Psoas muscle (tissue), 8 donors: Measurements from ENCODE around the gene CSN1S1. TPM values are rescaled to one million over a fixed set of nuclear protein-coding genes. Genes with fewer than 3 reads are reported as not detected.

Experiments
- ATAC-seq, 4 donors: fragments of 200-7000 bp; cut with Tn5 transposase; one replicate each; pipeline ENCODE4 v1.9.1; 2020; ENCODE audit warnings: moderate library complexity in 3 of 4, mild to moderate bottlenecking in 2 of 4
- DNase-seq, 2 donors: peaks; one replicate each; pipeline ENCODE4 v3.0.0-alpha.2; 2020
- H3K27ac ChIP-seq: fragments of 200-600 bp; one replicate; pipeline ENCODE4 v1.8.0; 2022
- H3K27me3 ChIP-seq, 3 donors: fragments of 200-600 bp in 1 of 3; one replicate each; pipeline versions ENCODE4 v1.6.1 to v1.8.0; 2013 to 2022; ENCODE audit warnings: low read length in 2 of 3, mild to moderate bottlenecking in 2 of 3, moderate library complexity in 1 of 3; ENCODE audit not compliant: insufficient read depth in 3 of 3
- H3K36me3 ChIP-seq, 2 donors: fragments of 200-600 bp in 1 of 2; one replicate each; pipeline versions ENCODE4 v1.6.1 to v1.8.0; 2013 to 2022; ENCODE audit warnings: low read depth in 1 of 2, mild to moderate bottlenecking in 1 of 2, moderate library complexity in 1 of 2; ENCODE audit not compliant: insufficient read depth in 1 of 2
- H3K4me1 ChIP-seq: fragments of 200-600 bp; one replicate; pipeline ENCODE4 v1.8.0; 2022
- H3K4me3 ChIP-seq: fragments of 200-600 bp; one replicate; pipeline ENCODE4 v1.8.0; 2022; ENCODE audit warnings: mild to moderate bottlenecking
- H3K9me3 ChIP-seq: fragments of 200-600 bp; one replicate; pipeline ENCODE4 v1.8.0; 2022
- WGBS, 3 donors: extraction: QIAGEN DNeasy Blood & Tissue Kit; methylation state at CpG; one replicate each; pipeline versions ENCODE4 v1.1.6 to v1.1.7; 2013; 5-methylcytosine and 5-hydroxymethylcytosine counted together
- intact Hi-C, 2 donors: fragments of 100-400 bp; cut with DNase I; formaldehyde crosslinking; loops; one replicate each; pipeline versions ENCODE4 v1.11.0 to v1.14.2; 2022
- long read RNA-seq, 2 donors: library from polyadenylated mRNA; unstranded; transcript quantifications; one replicate each; pipeline ENCODE4 v2.0.0, GENCODE V29; 2021
- polyA plus RNA-seq, 3 donors: library from polyadenylated mRNA; stranded (reverse); fragments of 200-250 nt; gene quantifications; one replicate each; pipeline ENCODE4 v1.2.3, GENCODE V29; 2013
- total RNA-seq, 4 donors: library from RNA; stranded (reverse); fragmentation: NEBNext Ultra II Directional in 2 of 4; extraction: Animal tissue kit (Norgen Biotek cat#: 25700) in 2 of 4; gene quantifications; one replicate each; pipeline versions ENCODE4 v1.2.1 to v1.2.4, GENCODE V29; 2021 to 2023
- TF ChIP-seq, protein P1 (sequence below): fragments of 200-600 bp; IDR thresholded peaks from one replicate; pipeline ENCODE4 v1.8.0; 2022; ENCODE audit warnings: antibody characterized with exemption
- donor health status: healthy with polysubstance abuse.
- donor health status: DM: no; HTN: no; CAD: no; lungs with moderate emphysema.
- donor health status: Bipolar disorder and iron deficiency.
- donor health status: healthy.
- donor health status: DM: yes; HTN: yes; CAD: no.
- donor health status: DM: no; HTN: no; CAD: no.
- donor health status: DM: no; HTN: no; CAD: no.
- donor health status: DM: yes; HTN: yes; CAD: no.

Gene CSN1S1, protein sequence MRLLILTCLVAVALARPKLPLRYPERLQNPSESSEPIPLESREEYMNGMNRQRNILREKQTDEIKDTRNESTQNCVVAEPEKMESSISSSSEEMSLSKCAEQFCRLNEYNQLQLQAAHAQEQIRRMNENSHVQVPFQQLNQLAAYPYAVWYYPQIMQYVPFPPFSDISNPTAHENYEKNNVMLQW
- total RNA-seq = not detected
- polyA plus RNA-seq = not detected
- long read RNA-seq, donor 1 = 0 reads
- long read RNA-seq, donor 2 = 0 reads

GRCh38 chr4:69930768-69931167 is at the start of gene CSN1S1:
TSS of gene CSN1S1 (plus strand) at chr4:69931068. CDS start at chr4:69932556, 1,488 bp downstream.
- Histone ChIP-seq H3K9me3 (no peaks in the 10 kb centered on the region), H3K27me3 (no peaks in the 10 kb centered on the region), H3K4me3 (no peak within 1 kb of the TSS), H3K36me3 (no peaks in the 10 kb centered on the region), H3K4me1 (no peaks in the 10 kb centered on the region), H3K27ac (no peak within 1 kb of the TSS)
- WGBS, 3 donors = 89 to 92% (median 92%) methylated on average over 3 of the region's 3 CpGs
- TF ChIP-seq, protein P1, sequence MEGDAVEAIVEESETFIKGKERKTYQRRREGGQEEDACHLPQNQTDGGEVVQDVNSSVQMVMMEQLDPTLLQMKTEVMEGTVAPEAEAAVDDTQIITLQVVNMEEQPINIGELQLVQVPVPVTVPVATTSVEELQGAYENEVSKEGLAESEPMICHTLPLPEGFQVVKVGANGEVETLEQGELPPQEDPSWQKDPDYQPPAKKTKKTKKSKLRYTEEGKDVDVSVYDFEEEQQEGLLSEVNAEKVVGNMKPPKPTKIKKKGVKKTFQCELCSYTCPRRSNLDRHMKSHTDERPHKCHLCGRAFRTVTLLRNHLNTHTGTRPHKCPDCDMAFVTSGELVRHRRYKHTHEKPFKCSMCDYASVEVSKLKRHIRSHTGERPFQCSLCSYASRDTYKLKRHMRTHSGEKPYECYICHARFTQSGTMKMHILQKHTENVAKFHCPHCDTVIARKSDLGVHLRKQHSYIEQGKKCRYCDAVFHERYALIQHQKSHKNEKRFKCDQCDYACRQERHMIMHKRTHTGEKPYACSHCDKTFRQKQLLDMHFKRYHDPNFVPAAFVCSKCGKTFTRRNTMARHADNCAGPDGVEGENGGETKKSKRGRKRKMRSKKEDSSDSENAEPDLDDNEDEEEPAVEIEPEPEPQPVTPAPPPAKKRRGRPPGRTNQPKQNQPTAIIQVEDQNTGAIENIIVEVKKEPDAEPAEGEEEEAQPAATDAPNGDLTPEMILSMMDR = no peak
- intact Hi-C loops = no loop called here
- ATAC-seq (no peak), DNase-seq (no peak)

- H3K27ac ChIP-seq = no peak overlapping the region
- no peaks in the 10 kb centered on the region for H3K36me3 ChIP-seq
- no peaks in the 10 kb centered on the region for H3K9me3 ChIP-seq
- H3K4me3 ChIP-seq = no peak overlapping the region
- DNase-seq (no peak), ATAC-seq (peak in 1 of 4 donors; percentile 46)
- no peaks in the 10 kb centered on the region for H3K4me1 ChIP-seq
- no peaks in the 10 kb centered on the region for H3K27me3 ChIP-seq
- intact Hi-C loops = no loop called here
- TF ChIP-seq, protein P1 = peak; percentile 50
Observed at GRCh38 chr4:69881173-69881773, 49.6 kb upstream of the CSN1S1 start.

GRCh38 chr4:69882150-69882549 is 48.7 kb upstream of the CSN1S1 start:
- intact Hi-C loops = no loop called here
- ATAC-seq = no peak
- DNase-seq = no peak
- Histone ChIP-seq H3K4me1 (no peaks in the 10 kb centered on the region), H3K9me3 (no peaks in the 10 kb centered on the region), H3K27me3 (no peaks in the 10 kb centered on the region), H3K4me3 (no peak overlapping the region), H3K36me3 (no peaks in the 10 kb centered on the region), H3K27ac (no peak overlapping the region)
- TF ChIP-seq, protein P1 = no peak

DNA sequence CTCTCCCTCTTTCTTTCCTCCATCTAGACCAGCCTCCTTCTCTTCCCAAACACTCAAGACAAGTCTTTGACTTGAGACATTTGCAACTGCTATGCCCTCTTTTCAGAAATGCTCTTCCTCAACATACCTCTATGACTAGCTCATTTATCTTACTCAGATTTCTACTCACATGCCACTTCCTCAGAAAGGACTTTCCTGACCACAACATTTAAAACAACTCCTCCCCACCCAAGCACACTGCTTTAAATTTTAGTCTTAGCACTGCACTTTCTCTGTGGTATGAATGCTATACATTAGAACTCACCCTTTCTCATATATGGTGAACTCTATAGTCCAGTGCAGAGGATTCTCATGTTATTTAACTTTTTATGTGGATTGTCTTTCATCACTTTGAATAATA is 42.5 kb upstream of the CSN1S1 start:
- no peak overlapping the region for H3K27ac ChIP-seq
- no peaks in the 10 kb centered on the region for H3K4me1 ChIP-seq
- TF ChIP-seq, protein P1 = no peak
- H3K36me3 ChIP-seq = no peaks in the 10 kb centered on the region
- H3K9me3 ChIP-seq = no peaks in the 10 kb centered on the region
- H3K27me3 ChIP-seq = no peaks in the 10 kb centered on the region
- intact Hi-C loops = no loop called here
- DNase-seq (no peak), ATAC-seq (no peak)
- H3K4me3 ChIP-seq = no peak overlapping the region

GRCh38 chr4:69894186-69894585 is 36.7 kb upstream of the CSN1S1 start:
- intact Hi-C loops = no loop called here
- Histone ChIP-seq H3K36me3 (no peaks in the 10 kb centered on the region), H3K27me3 (no peaks in the 10 kb centered on the region), H3K27ac (no peak overlapping the region), H3K4me1 (no peaks in the 10 kb centered on the region), H3K4me3 (no peak overlapping the region), H3K9me3 (no peaks in the 10 kb centered on the region)
- no peak for ATAC-seq
- DNase-seq = no peak
- TF ChIP-seq, protein P1 = no peak
- 62 to 81% (median 81%) methylated on average over 5 of the region's 5 CpGs for WGBS, 3 donors
